ENCODE measurements around the gene PHKA2.
"Not testable (repeated sequence)": the region's sequence is repeated elsewhere in the genome, so short reads cannot be mapped to it uniquely, and the experiment has no call there.

GRCh38 chrX:19016614-19017013 is 32.7 kb upstream of the PHKA2 start:
- not testable (repeated sequence) for TF ChIP-seq BHLHE40 (IDR thresholded peaks at IDR 0.05; ENCODE audit: borderline replicate concordance); CTBP1 (IDR thresholded peaks at IDR 0.05; ENCODE audit: borderline replicate concordance); FOXM1 (IDR thresholded peaks at IDR 0.05; ENCODE audit: borderline replicate concordance); FOXA1 (IDR thresholded peaks at IDR 0.05); L3MBTL2 (conservative IDR thresholded peaks at IDR 0.05); FOXK2 (IDR thresholded peaks at IDR 0.05); LEF1 (IDR thresholded peaks at IDR 0.05; ENCODE audit: borderline replicate concordance); SP1 (IDR thresholded peaks at IDR 0.05)
